ENCODE measurements around the gene TTC21A.

Gene TTC21A

GRCh38 chr3:39127908-39128304 is 20.4 kb downstream of the TTC21A start:
- TF ChIP-seq CSDC2 (CRISPR knock-in tag; IDR thresholded peaks at IDR 0.05) (no peak), PATZ1 (CRISPR knock-in tag; IDR thresholded peaks at IDR 0.05; ENCODE audit: borderline replicate concordance) (no peak), ARNTL (CRISPR knock-in tag; IDR thresholded peaks at IDR 0.05; ENCODE audit: borderline replicate concordance, low read depth) (no peak), CREB5 (CRISPR knock-in tag; IDR thresholded peaks at IDR 0.05; ENCODE audit: low read depth) (no peak), TCF4 (CRISPR knock-in tag; IDR thresholded peaks at IDR 0.05; ENCODE audit: borderline replicate concordance) (no peak), ZNF565 (CRISPR knock-in tag; conservative IDR thresholded peaks at IDR 0.05; ENCODE audit: low read depth) (no peak), BACH2 (CRISPR knock-in tag; IDR thresholded peaks at IDR 0.05; ENCODE audit: borderline replicate concordance) (no peak)
- ATAC-seq, result no peak

- TF ChIP-seq ZC3H10 (CRISPR knock-in tag; IDR thresholded peaks at IDR 0.05) (no peak), ZNF70 (CRISPR knock-in tag; IDR thresholded peaks at IDR 0.05) (no peak), ARNTL (CRISPR knock-in tag; IDR thresholded peaks at IDR 0.05; ENCODE audit: borderline replicate concordance, low read depth) (no peak), CSRNP3 (CRISPR knock-in tag; IDR thresholded peaks at IDR 0.05) (no peak), SNAI2 (CRISPR knock-in tag; IDR thresholded peaks at IDR 0.05) (no peak), OSR1 (CRISPR knock-in tag; IDR thresholded peaks at IDR 0.05) (no peak), ZNF8 (CRISPR knock-in tag; IDR thresholded peaks at IDR 0.05) (no peak), TOX (CRISPR knock-in tag; IDR thresholded peaks at IDR 0.05; ENCODE audit: borderline replicate concordance) (no peak), TSHZ2 (CRISPR knock-in tag; IDR thresholded peaks at IDR 0.05) (no peak), ZFP3 (CRISPR knock-in tag; IDR thresholded peaks at IDR 0.05) (no peak), TCF4 (CRISPR knock-in tag; IDR thresholded peaks at IDR 0.05; ENCODE audit: borderline replicate concordance) (no peak), PATZ1 (CRISPR knock-in tag; IDR thresholded peaks at IDR 0.05; ENCODE audit: borderline replicate concordance) (no peak), PPARA (CRISPR knock-in tag; IDR thresholded peaks at IDR 0.05; ENCODE audit: borderline replicate concordance) (no peak), ZFP30 (CRISPR knock-in tag; IDR thresholded peaks at IDR 0.05) (no peak), ISL1 (CRISPR knock-in tag; IDR thresholded peaks at IDR 0.05) (no peak), RARB (CRISPR knock-in tag; IDR thresholded peaks at IDR 0.05) (no peak), GLIS3 (CRISPR knock-in tag; IDR thresholded peaks at IDR 0.05) (no peak), BACH2 (CRISPR knock-in tag; IDR thresholded peaks at IDR 0.05; ENCODE audit: borderline replicate concordance) (no peak)
- ATAC-seq, result no peak
These were observed 21.5 kb downstream of the TTC21A start for GRCh38 chr3:39128951-39129350.

- no peak for TF ChIP-seq TSHZ2 (CRISPR knock-in tag; IDR thresholded peaks at IDR 0.05)
- TF ChIP-seq ZNF565 (CRISPR knock-in tag; conservative IDR thresholded peaks at IDR 0.05; ENCODE audit: low read depth), result no peak
- TF ChIP-seq CSDC2 (CRISPR knock-in tag; IDR thresholded peaks at IDR 0.05), result no peak
- no peak for ATAC-seq
These were observed 22.5 kb downstream of the TTC21A start for GRCh38 chr3:39130026-39130425.

Measured in SK-N-SH treated with all-trans-retinoic acid at 6 μM for 48 hours (cell line).